DMS53 (cell line): ENCODE data around the gene TBC1D9.
"Not testable (repeated sequence)": the region's sequence is repeated elsewhere in the genome, so short reads cannot be mapped to it uniquely, and the experiment has no call there.

ENCODE experiments used
- DNase-seq: peaks from one replicate; lab custom pipeline; 2025; lab: John Stamatoyannopoulos, UW

The TBC1D9 gene

DNA sequence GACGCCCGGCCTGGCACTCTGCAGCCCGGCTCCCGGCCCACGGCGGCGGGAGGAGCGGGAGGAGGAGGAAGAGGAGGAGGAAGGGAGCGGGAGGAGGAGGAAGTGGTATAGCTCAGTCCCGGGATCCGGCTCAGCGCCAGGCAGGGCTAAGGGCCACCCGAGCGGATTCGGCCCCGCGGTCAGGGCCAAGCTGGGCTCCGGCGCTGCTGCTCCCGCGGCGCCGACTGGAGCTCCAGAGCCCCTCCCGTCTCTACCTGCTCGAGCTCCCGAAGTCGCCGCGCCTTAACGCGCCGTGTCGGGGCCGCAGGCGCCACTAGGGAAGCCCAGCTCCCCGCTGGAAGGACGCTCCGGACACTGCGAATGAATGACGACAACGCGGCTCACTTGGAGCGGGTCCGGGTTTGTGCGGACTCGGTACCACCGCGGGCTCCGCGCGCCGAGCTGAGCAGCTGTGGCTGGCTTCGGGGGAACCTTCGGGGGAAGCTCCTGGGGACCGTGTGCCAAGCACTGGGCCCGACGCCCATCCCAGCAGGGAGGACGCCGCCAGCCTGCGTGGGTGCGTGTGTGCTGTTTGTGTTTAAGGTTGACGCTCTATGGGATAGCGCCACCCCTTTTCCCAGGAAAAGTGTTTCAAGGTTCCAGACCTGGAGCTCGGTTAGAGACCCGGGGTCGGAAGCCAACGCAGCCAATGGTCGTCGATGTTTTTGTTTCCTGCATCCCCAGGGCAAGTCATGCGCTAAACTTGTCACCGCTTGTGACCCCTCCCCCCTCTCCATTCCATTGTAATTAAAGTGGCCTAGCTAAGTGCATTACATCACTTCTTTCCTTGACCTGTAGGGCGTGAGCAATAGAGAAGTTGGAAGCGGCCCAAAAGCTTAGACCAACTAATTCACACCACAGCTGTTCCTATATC is at the start of gene TBC1D9:
TSS of gene TBC1D9 (minus strand) at position 67 of the 913 bp plus-strand sequence. CDS start 340 bp downstream, outside the sequence.
- peak; percentile 92 for DNase-seq

DNA sequence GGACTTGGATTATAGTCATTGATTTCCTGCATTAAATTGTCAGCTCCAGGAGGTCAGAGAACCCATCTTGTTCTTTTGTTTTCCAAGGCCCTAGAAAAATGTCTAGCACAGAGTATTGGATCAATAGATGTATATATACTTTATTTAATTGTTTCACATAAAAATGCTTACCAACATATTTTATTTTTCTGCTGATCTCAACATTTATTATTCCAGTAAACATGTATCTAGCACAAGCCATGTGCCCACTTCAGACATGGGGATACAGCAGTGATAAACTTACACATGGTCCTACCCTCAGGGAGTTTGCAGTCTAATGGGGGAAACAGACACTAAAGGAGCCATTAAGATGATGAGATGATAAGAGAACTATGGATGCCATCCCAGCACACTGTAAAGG is 49.1 kb upstream of the TBC1D9 start:
- no peak for DNase-seq

- no peak for DNase-seq
Measured at GRCh38 chr4:140802591-140802990, 46.4 kb upstream of the TBC1D9 start.

DNA sequence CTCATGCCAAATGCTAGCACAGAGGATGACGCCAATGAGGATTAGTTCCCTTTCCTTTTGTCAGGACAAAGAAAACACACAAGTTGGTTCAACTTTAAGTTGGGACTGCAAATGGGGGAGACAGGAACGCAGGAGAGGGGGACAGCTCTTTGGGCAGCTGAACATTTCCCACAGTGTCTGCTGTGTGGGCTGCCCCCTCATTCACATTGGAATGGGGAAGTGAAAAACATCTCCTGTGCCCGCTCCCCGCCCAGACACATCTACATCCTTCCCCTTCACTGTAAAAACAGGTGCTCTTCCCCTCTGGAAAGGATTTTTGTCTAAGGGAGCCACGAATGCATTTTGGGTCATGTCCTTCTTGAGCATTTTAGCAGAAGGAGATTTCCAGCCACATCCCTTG is 44.5 kb upstream of the TBC1D9 start:
- DNase-seq, result no peak

DNA sequence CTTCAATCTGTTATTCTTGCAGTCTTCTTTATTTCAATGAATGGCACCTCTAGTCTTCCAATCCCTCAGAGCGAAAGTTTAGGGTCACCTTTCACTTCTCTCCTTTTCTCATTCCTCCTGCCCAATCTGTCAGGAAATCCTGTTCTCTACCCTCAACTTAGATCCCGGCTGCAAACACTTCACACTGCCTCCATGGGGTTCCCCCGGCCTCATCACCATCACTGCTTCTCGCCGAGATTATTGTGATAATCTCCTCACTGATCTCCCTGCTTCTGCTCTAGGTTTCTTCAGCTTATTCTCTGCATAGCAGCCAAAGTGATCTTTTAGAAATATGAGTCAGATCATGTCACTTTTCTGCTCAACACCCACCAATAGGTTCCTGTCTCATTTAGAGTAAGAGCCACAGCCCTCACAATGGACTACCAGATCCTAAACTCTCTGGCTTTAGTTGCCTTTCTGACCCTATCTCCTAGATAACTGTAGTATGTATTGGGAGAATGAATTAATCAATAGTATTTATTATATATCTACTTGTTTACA is 43.6 kb upstream of the TBC1D9 start:
- DNase-seq, result peak; percentile 33

DNA sequence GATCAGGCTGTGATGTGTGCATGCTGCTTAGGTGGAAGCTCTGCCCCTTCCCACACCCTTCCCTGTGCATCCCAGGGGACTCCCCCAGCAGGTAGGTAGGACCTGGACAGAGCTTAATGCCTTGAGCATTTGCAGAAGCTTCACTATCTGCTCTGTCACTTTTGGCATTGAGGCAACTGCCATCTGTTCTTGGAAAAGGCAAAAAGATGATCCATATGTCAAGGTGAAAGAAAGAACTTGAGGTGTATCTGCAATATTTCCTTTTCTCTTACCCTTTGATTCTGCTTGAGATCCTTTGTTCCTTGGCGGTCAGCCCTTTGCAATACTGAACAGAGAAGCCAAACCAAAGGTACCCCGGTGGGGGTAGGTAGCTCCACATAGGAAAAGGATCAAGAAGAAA is 37.1 kb upstream of the TBC1D9 start:
- no peak for DNase-seq

DNA sequence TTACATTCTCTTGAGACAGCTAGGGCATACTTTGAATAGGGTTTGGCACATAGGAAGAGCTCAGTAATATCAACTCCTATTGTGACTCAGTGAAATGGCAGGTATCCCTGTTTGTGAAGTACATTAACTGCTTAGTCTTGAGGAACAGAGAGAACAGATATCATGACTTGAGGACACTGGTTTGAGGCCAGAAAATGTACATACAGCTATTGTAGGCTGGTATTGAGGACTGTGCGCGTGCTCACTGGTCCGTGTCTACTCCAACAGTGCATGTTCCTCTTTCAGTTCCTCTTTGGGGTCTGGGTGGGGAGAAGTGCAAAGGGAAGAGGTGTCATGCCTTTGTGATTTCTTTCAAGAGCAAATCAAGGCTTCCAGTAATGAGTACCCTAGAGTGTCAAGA is 34.6 kb upstream of the TBC1D9 start:
- DNase-seq, result no peak

DNA sequence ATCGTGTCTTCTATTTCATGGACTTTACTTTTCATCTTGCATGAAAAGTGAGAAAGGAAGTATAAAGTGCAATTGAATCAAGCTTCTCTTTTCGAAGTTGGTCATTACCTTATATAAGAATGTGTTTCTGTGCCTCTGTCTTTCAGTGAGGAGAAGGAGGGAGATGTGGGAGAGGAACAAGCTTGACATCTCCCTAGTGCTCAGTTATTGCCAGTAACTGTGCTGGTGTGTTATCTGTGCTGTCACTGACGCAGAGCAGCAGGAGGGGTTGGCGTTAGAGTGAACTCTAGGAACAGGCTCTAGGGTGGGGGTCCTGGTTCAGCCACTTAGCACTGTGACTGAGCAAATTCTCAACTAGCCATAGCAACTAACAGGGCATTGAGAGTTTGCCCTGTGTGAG is 34.0 kb upstream of the TBC1D9 start:
- DNase-seq, result no peak

DNA sequence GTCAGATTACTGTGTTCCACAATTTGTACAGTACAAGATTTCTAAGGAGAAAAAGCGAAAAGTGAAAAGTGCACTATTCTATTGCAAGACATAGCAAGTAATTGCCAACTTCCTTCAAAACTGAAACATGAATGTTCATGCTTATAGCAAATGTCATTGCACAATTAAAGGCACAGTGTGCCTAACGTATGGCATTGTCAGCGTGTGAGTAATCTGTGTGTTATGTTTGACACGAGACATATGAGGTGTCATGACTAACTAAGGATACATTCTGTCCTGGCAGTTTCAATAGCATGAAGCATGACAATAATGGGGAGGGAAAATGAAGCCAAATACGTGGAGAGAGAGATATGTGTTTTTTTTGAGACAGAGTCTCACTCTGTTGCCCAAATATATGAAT is 33.6 kb upstream of the TBC1D9 start:
- no peak for DNase-seq

DNA sequence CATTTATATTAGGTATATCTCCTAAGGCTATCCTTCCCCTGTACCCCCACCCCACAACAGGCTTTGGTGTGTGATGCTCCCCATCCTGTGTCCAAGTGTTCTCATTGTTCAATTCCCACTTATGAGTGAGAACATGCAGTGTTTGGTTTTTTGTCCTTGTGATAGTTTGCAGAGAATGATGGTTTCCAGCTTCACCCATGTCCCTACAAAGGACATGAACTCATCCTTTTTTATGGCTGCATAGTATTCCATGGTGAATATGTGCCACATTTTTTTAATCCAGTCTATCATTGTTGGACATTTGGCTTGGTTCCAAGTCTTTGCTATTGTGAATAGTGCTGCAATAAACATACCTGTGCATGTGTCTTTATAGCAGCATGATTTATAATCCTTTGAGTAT is 26.6 kb upstream of the TBC1D9 start:
- DNase-seq, result not testable (repeated sequence)

GRCh38 chr4:140781596-140781995 is 25.4 kb upstream of the TBC1D9 start:
- DNase-seq, result no peak

- DNase-seq, result no peak
Measured at GRCh38 chr4:140777894-140778293, 21.7 kb upstream of the TBC1D9 start.

- DNase-seq, result no peak
Measured at GRCh38 chr4:140777386-140777785, 21.2 kb upstream of the TBC1D9 start.

GRCh38 chr4:140776556-140776955 is 20.4 kb upstream of the TBC1D9 start:
- DNase-seq, result no peak

GRCh38 chr4:140774956-140775355 is 18.8 kb upstream of the TBC1D9 start:
- no peak for DNase-seq

GRCh38 chr4:140774510-140774909 is 18.3 kb upstream of the TBC1D9 start:
- DNase-seq, result no peak

- DNase-seq, result no peak
Measured at GRCh38 chr4:140769209-140769608, 13.0 kb upstream of the TBC1D9 start.

DNA sequence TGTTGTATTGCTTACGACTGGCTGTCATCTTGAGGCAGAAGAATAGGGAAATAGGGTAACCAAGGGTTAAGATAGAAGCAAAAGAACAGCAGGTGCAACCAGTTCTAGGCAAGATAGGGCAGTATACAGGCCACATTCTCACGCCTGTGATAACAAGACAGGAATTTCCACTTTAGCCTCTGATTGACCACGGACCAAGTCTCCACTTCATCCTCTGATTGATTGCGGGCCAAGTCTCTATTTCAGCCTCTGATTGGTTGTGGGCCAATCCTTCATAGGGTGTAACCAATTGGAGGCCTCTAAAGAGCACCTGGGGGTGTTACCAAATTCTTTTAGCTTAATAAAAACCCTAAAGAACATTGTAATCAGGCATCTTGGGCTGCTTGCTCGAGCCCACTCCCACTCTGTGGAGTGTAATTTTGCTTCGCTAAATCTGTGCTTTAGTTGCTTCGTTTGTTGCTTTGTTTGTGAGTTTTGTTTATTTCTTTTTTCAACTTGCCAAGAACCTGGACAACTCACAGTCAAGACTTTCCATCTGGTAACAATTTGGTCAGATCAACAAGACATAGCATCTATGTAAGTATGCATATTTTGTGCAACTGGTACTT is 8.7 kb upstream of the TBC1D9 start:
- DNase-seq, result peak; percentile 15

- DNase-seq, result no peak
Measured at GRCh38 chr4:140762202-140762601, 6.0 kb upstream of the TBC1D9 start.

DNA sequence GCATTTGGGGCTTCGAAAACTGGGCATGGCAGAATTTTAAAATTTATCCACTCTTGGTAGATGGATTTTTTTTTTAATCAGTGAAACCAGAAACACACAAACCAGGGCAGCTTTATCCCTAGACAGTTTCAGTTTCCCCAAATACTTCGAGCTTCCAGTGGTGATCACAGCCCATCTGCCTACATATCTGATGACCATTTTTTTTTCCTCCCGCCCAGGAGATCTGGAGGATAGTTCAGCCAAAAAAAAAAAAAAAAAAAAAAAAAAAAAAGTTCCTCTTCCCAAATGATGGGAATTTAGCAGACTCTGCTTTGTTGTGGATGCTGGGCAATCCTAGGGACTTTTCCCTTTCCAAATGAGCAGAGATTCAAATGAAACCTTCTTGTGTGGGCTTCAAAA is 1.0 kb upstream of the TBC1D9 start:
- DNase-seq, result peak; percentile 70

DNA sequence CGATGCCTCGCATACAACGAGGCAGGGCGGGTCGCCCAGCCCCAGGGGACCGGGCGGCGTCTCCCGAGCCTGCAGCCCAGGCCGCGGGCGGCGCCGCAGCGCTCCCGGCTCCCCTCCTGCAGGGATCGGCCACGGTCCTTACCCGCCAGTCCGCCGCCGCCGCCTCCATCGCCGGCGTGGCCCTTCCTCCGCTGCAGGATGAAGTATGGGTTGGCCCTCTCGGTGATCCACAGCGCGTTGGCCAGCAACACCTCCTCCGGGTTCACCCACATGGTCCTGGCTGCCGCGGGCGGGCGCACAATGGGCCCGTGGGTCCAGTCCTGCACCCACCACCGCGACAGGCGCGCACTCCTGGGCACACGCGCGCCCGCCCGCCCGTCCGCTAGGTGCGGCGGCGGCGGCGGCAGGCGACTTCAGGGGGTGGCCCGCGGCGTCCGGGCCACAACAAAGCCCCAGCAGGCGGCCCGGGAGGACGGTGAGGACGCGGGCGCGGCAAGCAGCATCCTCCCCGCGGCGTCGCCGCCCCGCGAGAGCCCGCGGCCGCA is 339 bp downstream of the TBC1D9 start:
- DNase-seq, result peak; percentile 83

DNA sequence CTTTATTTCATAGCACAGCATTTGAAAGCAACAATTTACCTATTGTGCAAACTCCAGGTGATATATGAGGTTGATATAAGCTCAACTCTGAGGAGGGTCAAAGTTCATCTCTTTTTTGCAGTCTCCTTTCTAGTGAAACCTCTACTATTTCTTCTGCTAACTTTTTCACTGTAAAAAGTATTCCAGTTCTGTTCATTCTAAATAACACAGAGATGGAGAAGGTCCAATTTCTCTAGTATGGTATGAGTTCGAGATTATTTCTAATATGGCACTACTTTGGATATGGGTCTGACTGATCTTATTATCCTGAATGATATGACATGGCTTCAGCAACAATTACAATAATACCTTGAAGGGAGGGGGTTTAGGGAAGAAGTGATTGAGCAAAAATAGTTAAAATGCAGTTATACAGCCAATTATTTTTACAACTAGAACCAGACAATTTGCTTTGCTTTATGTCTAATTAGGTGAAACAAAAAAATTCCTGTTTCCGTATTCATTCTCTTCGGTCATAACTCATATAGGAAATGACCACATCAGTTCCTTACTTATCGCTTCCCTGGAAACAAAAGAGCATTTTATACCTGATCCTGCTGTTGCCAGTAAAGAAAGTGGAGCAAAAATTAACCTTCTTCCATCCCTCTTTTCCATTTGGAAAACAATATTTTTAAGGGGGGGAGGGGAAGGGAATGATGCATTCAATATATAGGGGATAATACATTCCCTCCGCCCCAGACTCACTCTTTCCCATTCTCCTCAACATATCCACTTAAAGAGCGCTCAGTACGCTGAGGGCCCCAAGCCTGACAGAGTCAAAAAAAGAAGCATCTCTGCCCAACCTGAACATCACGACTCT is 1.0 kb downstream of the TBC1D9 start:
- DNase-seq, result peak; percentile 62
